ENCODE measurements around the gene MRPL34.

- TF ChIP-seq CTCF (conservative IDR thresholded peaks at IDR 0.05; ENCODE audit: low read depth, low read length) (no peak), EZH2 (IDR thresholded peaks at IDR 0.05; ENCODE audit: low read length, unreplicated experiment) (no peak)
Observed at GRCh38 chr19:17351815-17352435, 46.3 kb downstream of the MRPL34 start.
